H9 (cell line): ENCODE data around the gene TAF1A. TPM values are rescaled to one million over a fixed set of nuclear protein-coding genes. Genes with fewer than 3 reads are reported as not detected.

Experiments used
- DNase-seq: peaks from one replicate; pipeline ENCODE4 v3.0.0-alpha.2; 2017
- H2AFZ ChIP-seq: one replicate; pipeline ENCODE4 v1.6.1; 2013; ENCODE audit warnings: mild to moderate bottlenecking, low read length, control low read depth, moderate library complexity
- H2AK5ac ChIP-seq: 2 replicates; pipeline ENCODE4 v1.6.1; 2013; ENCODE audit warnings: low read length, control low read depth, mixed read lengths; ENCODE audit not compliant: insufficient read length
- H2BK120ac ChIP-seq: one replicate; pipeline ENCODE4 v1.6.1; 2013; ENCODE audit warnings: low read depth, mild to moderate bottlenecking, low read length, control low read depth, inconsistent platforms; ENCODE audit not compliant: poor library complexity, severe bottlenecking
- H2BK12ac ChIP-seq: 2 replicates; pipeline ENCODE4 v1.6.1; 2013; ENCODE audit warnings: low read length, control low read depth, mixed read lengths, low read depth; ENCODE audit not compliant: insufficient read length
- H2BK15ac ChIP-seq: 2 replicates; pipeline ENCODE4 v1.6.1; 2013; ENCODE audit warnings: low read depth, low read length, control low read depth
- H2BK20ac ChIP-seq: one replicate; pipeline ENCODE4 v1.6.1; 2013; ENCODE audit warnings: low read depth, mild to moderate bottlenecking, low read length, control low read depth, inconsistent platforms; ENCODE audit not compliant: poor library complexity, severe bottlenecking
- H2BK5ac ChIP-seq: 2 replicates; pipeline ENCODE4 v1.6.1; 2013; ENCODE audit warnings: low read length, control low read depth, mixed read lengths; ENCODE audit not compliant: insufficient read length
- H3K14ac ChIP-seq: 2 replicates; pipeline ENCODE4 v1.6.1; 2013; ENCODE audit warnings: low read length, control low read depth; ENCODE audit not compliant: insufficient read depth
- H3K18ac ChIP-seq: 2 replicates; pipeline ENCODE4 v1.6.1; 2013; ENCODE audit warnings: low read depth, mild to moderate bottlenecking, mixed read lengths, low read length, control low read depth; ENCODE audit not compliant: insufficient read length
- H3K23ac ChIP-seq: 2 replicates; pipeline ENCODE4 v1.6.1; 2013; ENCODE audit warnings: low read length, control low read depth, mixed read lengths, low read depth; ENCODE audit not compliant: insufficient read length
- H3K23me2 ChIP-seq: 2 replicates; pipeline ENCODE4 v1.6.1; 2013; ENCODE audit warnings: low read depth, mild to moderate bottlenecking, mixed read lengths, low read length, control low read depth; ENCODE audit not compliant: insufficient read length, poor library complexity, severe bottlenecking
- H3K27ac ChIP-seq: 2 replicates; pipeline ENCODE4 v1.5.1; 2013; ENCODE audit warnings: low read length, control low read depth, mixed read lengths, low read depth; ENCODE audit not compliant: insufficient read length
- H3K27me3 ChIP-seq: 2 replicates; pipeline ENCODE4 v1.6.1; 2013; ENCODE audit warnings: low read length, control low read depth, inconsistent platforms; ENCODE audit not compliant: insufficient read depth
- H3K4ac ChIP-seq: 2 replicates; pipeline ENCODE4 v1.6.1; 2013; ENCODE audit warnings: low read depth, mild to moderate bottlenecking, control low read depth, inconsistent platforms, low read length, moderate library complexity
- H3K4me1 ChIP-seq: 2 replicates; pipeline ENCODE4 v1.6.1; 2013; ENCODE audit warnings: low read length, control low read depth, inconsistent platforms; ENCODE audit not compliant: insufficient read depth
- H3K4me2 ChIP-seq: 2 replicates; pipeline ENCODE4 v1.6.1; 2013; ENCODE audit warnings: low read length, control low read depth, mixed read lengths; ENCODE audit not compliant: insufficient read length, insufficient read depth
- H3K56ac ChIP-seq: 2 replicates; pipeline ENCODE4 v1.6.1; 2013; ENCODE audit warnings: low read depth, mild to moderate bottlenecking, mixed read lengths, low read length, control low read depth; ENCODE audit not compliant: insufficient read length
- H3K79me1 ChIP-seq: 2 replicates; pipeline ENCODE4 v1.6.1; 2013; ENCODE audit warnings: low read depth, mild to moderate bottlenecking, moderate library complexity, low read length, control low read depth, inconsistent platforms; ENCODE audit not compliant: insufficient read depth, poor library complexity, severe bottlenecking
- H3K79me2 ChIP-seq: 2 replicates; pipeline ENCODE4 v1.6.1; 2013; ENCODE audit warnings: low read length, control low read depth, inconsistent platforms; ENCODE audit not compliant: insufficient read depth
- H3K9ac ChIP-seq: 2 replicates; pipeline ENCODE4 v1.6.1; 2013; ENCODE audit warnings: low read length, control low read depth, mixed read lengths; ENCODE audit not compliant: insufficient read length; ENCODE audit errors: extremely low read depth
- H3K9me3 ChIP-seq: one replicate; pipeline ENCODE4 v1.6.1; 2013; ENCODE audit warnings: low read depth, low read length, inconsistent platforms; ENCODE audit not compliant: control insufficient read depth
- H3T11ph ChIP-seq: one replicate; pipeline ENCODE4 v1.6.1; 2013; ENCODE audit warnings: mild to moderate bottlenecking, low read length, control low read depth, inconsistent platforms
- H4K20me1 ChIP-seq: one replicate; pipeline ENCODE4 v1.6.1; 2013; ENCODE audit not compliant: control insufficient read depth, insufficient read length, insufficient read depth
- H4K5ac ChIP-seq: 2 replicates; pipeline ENCODE4 v1.6.1; 2013; ENCODE audit warnings: low read depth, mild to moderate bottlenecking, mixed read lengths, low read length, control low read depth; ENCODE audit not compliant: insufficient read length
- H4K8ac ChIP-seq: replicated peaks from 2 replicates; pipeline ENCODE4 v1.6.1; 2013; ENCODE audit warnings: low read length, control low read depth, mixed read lengths, low read depth; ENCODE audit not compliant: insufficient read length
- H4K91ac ChIP-seq: 2 replicates; pipeline ENCODE4 v1.6.1; 2013; ENCODE audit warnings: low read depth, mild to moderate bottlenecking, moderate library complexity, mixed read lengths, low read length, control low read depth; ENCODE audit not compliant: insufficient read length
- H3K27ac Mint-ChIP-seq, 3 experiments: 2 replicates in 2 of 3; 3 replicates in 1 of 3; pipeline ENCODE4 v1.8.0; 2020 to 2021; ENCODE audit warnings: mixed read lengths in 3 of 3, mild to moderate bottlenecking in 1 of 3, moderate library complexity in 1 of 3
- H3K27me3 Mint-ChIP-seq: 2 replicates; pipeline ENCODE4 v1.8.0; 2021; ENCODE audit warnings: low read depth, mild to moderate bottlenecking, moderate library complexity, mixed read lengths
- H3K36me3 Mint-ChIP-seq, 3 experiments: 2 replicates in 2 of 3; 3 replicates in 1 of 3; pipeline ENCODE4 v1.8.0; 2020 to 2021; ENCODE audit warnings: low read depth in 3 of 3, mixed read lengths in 3 of 3; ENCODE audit not compliant: insufficient read depth in 1 of 3
- H3K4me1 Mint-ChIP-seq, 2 experiments: 2 replicates each; pipeline ENCODE4 v1.8.0; 2020; ENCODE audit warnings: mixed read lengths in 2 of 2
- H3K4me3 Mint-ChIP-seq, 2 experiments: 2 replicates in 1 of 2; 3 replicates in 1 of 2; pipeline ENCODE4 v1.8.0; 2020 to 2021; ENCODE audit warnings: mild to moderate bottlenecking in 2 of 2, mixed read lengths in 2 of 2, moderate library complexity in 1 of 2
- H3K9me3 Mint-ChIP-seq, 2 experiments: 2 replicates in 1 of 2; 3 replicates in 1 of 2; pipeline ENCODE4 v1.8.0; 2020; ENCODE audit warnings: mild to moderate bottlenecking in 2 of 2, mixed read lengths in 2 of 2, moderate library complexity in 1 of 2
- CTCF ChIP-seq: fragments of 200-600 bp; sonication (generic); conservative IDR thresholded peaks from 3 replicates; pipeline ENCODE4 v1.8.0; 2021; ENCODE audit warnings: antibody characterized with exemption, mild to moderate bottlenecking
- WGBS: extraction: QIAGEN DNeasy Blood & Tissue Kit; methylation state at CpG from one replicate; pipeline ENCODE4 v1.1.7; 2013; ENCODE audit warnings: missing lambda C conversion rate, low lambda C conversion rate, mixed read lengths; ENCODE audit not compliant: insufficient read length; ENCODE audit errors: extremely low coverage; 5-methylcytosine and 5-hydroxymethylcytosine counted together
- total RNA-seq: library from RNA; stranded (reverse); gene quantifications from 2 replicates; pipeline ENCODE4 v1.2.1, GENCODE V29; 2021

Gene TAF1A
- total RNA-seq, 1 experiment from 2014 or later, result 14.8 TPM

DNA sequence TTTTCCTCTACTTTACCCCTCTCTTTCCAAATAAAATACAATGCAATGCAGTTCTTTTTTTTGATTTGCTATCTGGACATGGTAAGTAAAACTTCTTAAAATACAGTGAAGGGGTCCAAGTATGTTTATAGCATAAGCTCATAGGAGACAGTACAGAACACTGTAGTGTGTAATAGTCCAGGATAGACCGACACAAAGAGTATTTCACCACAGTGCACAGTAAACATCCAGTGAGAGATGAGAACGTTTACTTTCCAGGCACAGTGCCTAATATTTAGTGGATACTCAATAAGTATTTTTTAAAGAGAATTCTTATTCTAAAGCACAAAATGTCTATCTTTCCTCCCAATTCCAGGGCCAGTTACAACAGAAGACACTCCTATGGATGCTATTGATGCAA is 43.0 kb upstream of the TAF1A start:
- Mint-ChIP-seq H3K27ac (no peak overlapping the region), H3K9me3 (no peaks in the 10 kb centered on the region), H3K4me3 (no peak overlapping the region), H3K36me3 (peaks cover 30 to 75% (median 73%) of the 10 kb centered on the region in 3 experiments; a peak in 6 of 7 replicates), H3K27me3 (no peaks in the 10 kb centered on the region), H3K4me1 (no peaks in the 10 kb centered on the region)
- no peak overlapping the region for H4K91ac ChIP-seq
- H3K79me1 ChIP-seq, result peaks cover 2% of the 10 kb centered on the region
- no peak overlapping the region for H3K9ac ChIP-seq
- no peak overlapping the region for H3K27ac ChIP-seq
- H3K4me1 ChIP-seq, result no peaks in the 10 kb centered on the region
- no peak for TF ChIP-seq CTCF
- H3T11ph ChIP-seq, result no peak overlapping the region
- H3K4ac ChIP-seq, result no peak overlapping the region
- H3K23me2 ChIP-seq, result no peaks in the 10 kb centered on the region
- no CpG with 5 or more reads among the region's 2 CpGs for WGBS
- no peak overlapping the region for H3K14ac ChIP-seq
- H2BK20ac ChIP-seq, result no peak overlapping the region
- no peak overlapping the region for H4K5ac ChIP-seq
- H4K20me1 ChIP-seq, result no peaks in the 10 kb centered on the region
- H3K9me3 ChIP-seq, result no peaks in the 10 kb centered on the region
- H3K18ac ChIP-seq, result no peak overlapping the region
- no peaks in the 10 kb centered on the region for H3K27me3 ChIP-seq
- no peak overlapping the region for H3K56ac ChIP-seq
- no peaks in the 10 kb centered on the region for H3K79me2 ChIP-seq
- H2BK15ac ChIP-seq, result no peak overlapping the region
- no peak overlapping the region for H4K8ac ChIP-seq
- DNase-seq, result no peak
- no peak overlapping the region for H2AFZ ChIP-seq
- no peak overlapping the region for H2BK5ac ChIP-seq
- no peak overlapping the region for H3K23ac ChIP-seq
- H2BK12ac ChIP-seq, result no peak overlapping the region
- no peak overlapping the region for H2BK120ac ChIP-seq
- no peak overlapping the region for H3K4me2 ChIP-seq
- H2AK5ac ChIP-seq, result no peak overlapping the region
